Measurements from ENCODE around the gene GRK1.

Gene GRK1

GRCh38 chr13:113667771-113668490 is 912 bp downstream of the GRK1 start:
- no peak for DNase-seq

GRCh38 chr13:113668491-113668971 is 1.5 kb downstream of the GRK1 start:
- DNase-seq, result no peak

GRCh38 chr13:113669231-113669754 is 2.3 kb downstream of the GRK1 start:
- DNase-seq, result no peak

- DNase-seq, result no peak
Measured at GRCh38 chr13:113669755-113670341, 2.8 kb downstream of the GRK1 start.

- DNase-seq, result no peak
Measured at GRCh38 chr13:113670541-113670940, 3.5 kb downstream of the GRK1 start.

- no peak for DNase-seq
Measured at GRCh38 chr13:113671066-113672001, 4.3 kb downstream of the GRK1 start.

GRCh38 chr13:113672002-113672651 is 5.1 kb downstream of the GRK1 start:
- no peak for DNase-seq

- DNase-seq, result no peak
Measured at GRCh38 chr13:113722921-113723320, 55.9 kb downstream of the GRK1 start.

- DNase-seq, result no peak
Measured at GRCh38 chr13:113723410-113724015, 56.5 kb downstream of the GRK1 start.

GRCh38 chr13:113724016-113724758 is 57.2 kb downstream of the GRK1 start:
- DNase-seq, result no peak

- peak; percentile 90 for DNase-seq
Measured at GRCh38 chr13:113724780-113725315, 57.8 kb downstream of the GRK1 start.

- peak; percentile 75 for DNase-seq
Measured at GRCh38 chr13:113725329-113726105, 58.5 kb downstream of the GRK1 start.

- DNase-seq, result peak; percentile 42
Measured at GRCh38 chr13:113726106-113726821, 59.2 kb downstream of the GRK1 start.

GRCh38 chr13:113726961-113727411 is 60.0 kb downstream of the GRK1 start:
- DNase-seq, result no peak

- no peak for DNase-seq
Measured at GRCh38 chr13:113728571-113729054, 61.6 kb downstream of the GRK1 start.

GRCh38 chr13:113729187-113730019 is 62.4 kb downstream of the GRK1 start:
- no peak for DNase-seq

- no peak for DNase-seq
Measured at GRCh38 chr13:113730258-113730691, 63.3 kb downstream of the GRK1 start.

GRCh38 chr13:113730831-113731191 is 63.8 kb downstream of the GRK1 start:
- DNase-seq, result no peak
